Endothelial cell of umbilical vein (primary cell): ENCODE data around the gene SMIM30.

Experiments used
- CTCF ChIP-seq, 2 donors: IDR thresholded peaks; 1 replicate in 1 of 2; 2 replicates in 1 of 2; pipeline ENCODE4 v1.5.1; 2011; ENCODE audit warnings: low read length in 2 of 2, mild to moderate bottlenecking in 2 of 2, moderate library complexity in 2 of 2, control low read depth in 1 of 2, inconsistent platforms in 1 of 2, low read depth in 1 of 2; ENCODE audit not compliant: insufficient read depth in 1 of 2; ENCODE audit errors: extremely low read depth in 1 of 2
- EZH2 ChIP-seq: IDR thresholded peaks from 2 replicates; pipeline ENCODE4 v1.6.1; 2012; ENCODE audit warnings: borderline replicate concordance, low read depth, mild to moderate bottlenecking, moderate library complexity, low read length, inconsistent platforms; ENCODE audit not compliant: severe bottlenecking
- MYC ChIP-seq: IDR thresholded peaks from one replicate; pipeline ENCODE4 v1.6.1; 2011; ENCODE audit warnings: mild to moderate bottlenecking, low read depth, low read length
- POLR2A ChIP-seq: IDR thresholded peaks from 2 replicates; pipeline ENCODE4 v1.6.1; 2012; ENCODE audit warnings: low read depth, mild to moderate bottlenecking, control low read depth, low read length
- POLR2AphosphoS5 ChIP-seq: IDR thresholded peaks from 2 replicates; pipeline ENCODE4 v1.6.1; 2012; ENCODE audit warnings: low read depth, mild to moderate bottlenecking, control low read depth, low read length, moderate library complexity; ENCODE audit not compliant: insufficient read depth

GRCh38 chr7:113158756-113159155, 40.4 kb upstream of the SMIM30 start:
- no peak for TF ChIP-seq CTCF (IDR thresholded peaks at IDR 0.05; ENCODE audit: extremely low read depth in 1 of 2, insufficient read depth in 1 of 2, low read depth in 1 of 2, low read length in 2 of 2)
- no peak for TF ChIP-seq POLR2AphosphoS5
- TF ChIP-seq EZH2: no peak
- TF ChIP-seq POLR2A: no peak
- TF ChIP-seq MYC: no peak
